ENCODE results near the gene LCN6. TPM values are rescaled to one million over a fixed set of nuclear protein-coding genes. Genes with fewer than 3 reads are reported as not detected.

Gene LCN6
- total and polyA plus RNA-seq, 2 donors (not counting 1 experiment from before 2014, with no cell fraction given) = 0.18 TPM; not detected in 1

- Histone ChIP-seq H3K79me2 (ENCODE audit: control insufficient read depth, insufficient read depth, low read length) (peaks cover 1% of the 10 kb centered on the region), H3K4me2 (replicated peaks; ENCODE audit: low read depth, low read length, poor library complexity, severe bottlenecking) (peak overlapping the region; percentile 60), H3K4me1 (ENCODE audit: control insufficient read depth in 2 of 2, insufficient read depth in 2 of 2, low read length in 2 of 2) (peaks cover 55 to 73% of the 10 kb centered on the region in 2 donors), H3K9me3 (ENCODE audit: control extremely low read depth in 1 of 3, control insufficient read depth in 2 of 3, insufficient read depth in 1 of 3, low read length in 2 of 3) (peaks cover 4 to 69% (median 29%) of the 10 kb centered on the region in 3 donors), H3K4me3 (ENCODE audit: control extremely low read depth in 1 of 5, extremely low read depth in 1 of 5, insufficient read depth in 1 of 5, low read depth in 2 of 5, low read length in 4 of 5) (no peak overlapping the region), H2AFZ (ENCODE audit: insufficient read depth, low read depth, low read length, poor library complexity, severe bottlenecking) (no peak overlapping the region), H3K36me3 (replicated peaks in 1 of 2; ENCODE audit: control extremely low read depth in 1 of 2, control insufficient read depth in 1 of 2, extremely low read depth in 1 of 2, insufficient read depth in 2 of 2, low read length in 1 of 2) (no peaks in the 10 kb centered on the region), H4K20me1 (ENCODE audit: control insufficient read depth, insufficient read depth, low read length, poor library complexity, severe bottlenecking) (no peaks in the 10 kb centered on the region), H3K27me3 (replicated peaks in 1 of 4; ENCODE audit: control extremely low read depth in 1 of 4, control insufficient read depth in 3 of 4, insufficient read depth in 4 of 4, low read length in 3 of 4) (no peaks in the 10 kb centered on the region), H3K27ac (ENCODE audit: low read length in 2 of 2) (peak overlapping the region; percentile 38 to 44), H3K9ac (ENCODE audit: low read length) (no peak overlapping the region)
- Mint-ChIP-seq H3K9me3 (ENCODE audit: insufficient read depth) (peaks cover 5% of the 10 kb centered on the region), H3K4me1 (peaks cover 54% of the 10 kb centered on the region), H3K27ac (peak overlapping the region; percentile 74), H3K4me3 (peak overlapping the region; percentile 26), H3K27me3 (no peaks in the 10 kb centered on the region)
- 82% methylated on average over 22 of the region's 24 CpGs for WGBS (ENCODE audit: insufficient coverage)
- DNase-seq (peak; percentile 40), ATAC-seq (ENCODE audit: low read depth) (no peak)
- POLR2A ChIA-PET = interaction anchor here (1.6 to 2.7 kb wide), 4 partner anchors 9 to 27 kb away, joined by 6 to 11 read pairs (median 8); partner anchors contain the start of gene LCN10
- intact Hi-C loops (cut with micrococcal nuclease) = loop anchor here (10.0 kb wide), 1 partner anchor 210 kb away; the partner anchor contains the start of gene NOTCH1
- TF ChIP-seq CTCF (IDR thresholded peaks at IDR 0.05) (no peak), EZH2 (IDR thresholded peaks at IDR 0.05; ENCODE audit: borderline replicate concordance, insufficient read depth, low read depth, low read length, poor library complexity, severe bottlenecking) (no peak)
- CTCF ChIA-PET = interaction anchor here (0.6 to 2.6 kb wide), 5 partner anchors 13 to 27 kb away, joined by 3 to 14 read pairs (median 3); no protein-coding TSS in a partner anchor
Measured at GRCh38 chr9:136754626-136755301, 6.4 kb upstream of the LCN6 start.
